ENCODE data around the gene DMD. TPM values are rescaled to one million over a fixed set of nuclear protein-coding genes. Genes with fewer than 3 reads are reported as not detected.

The DMD gene
- total RNA-seq, 2 experiments from 2014 or later, result 0.20 to 0.47 TPM

DNA sequence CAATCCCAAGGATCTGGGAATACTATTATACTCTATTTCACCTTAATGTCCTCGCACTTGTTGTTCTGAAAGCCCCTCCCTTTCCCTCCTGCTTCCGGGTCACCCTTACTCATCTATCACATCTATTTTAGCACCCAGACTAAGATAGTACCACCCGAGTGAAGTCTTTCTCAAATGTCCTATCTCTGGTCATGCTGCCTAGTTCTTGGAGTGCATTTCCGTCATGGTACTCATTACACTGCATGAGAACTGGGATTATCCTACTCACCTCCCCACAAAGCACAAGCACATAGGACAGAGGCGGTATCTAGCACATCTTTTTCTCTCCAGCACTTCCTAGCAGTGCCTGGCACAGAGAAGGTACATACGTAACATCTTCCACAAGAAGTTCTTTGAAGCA, 1195.2 kb downstream of the DMD start:
- no peaks in the 10 kb centered on the region for H3K4me1 ChIP-seq (ENCODE audit: insufficient read depth, low read length)
- no peak overlapping the region for H3K27ac Mint-ChIP-seq
- no peak for DNase-seq
- no peaks in the 10 kb centered on the region for H3K4me1 Mint-ChIP-seq (ENCODE audit: low read depth)
- no peaks in the 10 kb centered on the region for H3K36me3 Mint-ChIP-seq (ENCODE audit: low read depth)
- peaks cover 3% of the 10 kb centered on the region for H3K9me3 Mint-ChIP-seq
- H3K36me3 ChIP-seq (ENCODE audit: insufficient read depth, low read length), result no peaks in the 10 kb centered on the region
- no peak for ATAC-seq (ENCODE audit: poor library complexity)
- no peak overlapping the region for H3K4me3 Mint-ChIP-seq
- TF ChIP-seq, protein P1, sequence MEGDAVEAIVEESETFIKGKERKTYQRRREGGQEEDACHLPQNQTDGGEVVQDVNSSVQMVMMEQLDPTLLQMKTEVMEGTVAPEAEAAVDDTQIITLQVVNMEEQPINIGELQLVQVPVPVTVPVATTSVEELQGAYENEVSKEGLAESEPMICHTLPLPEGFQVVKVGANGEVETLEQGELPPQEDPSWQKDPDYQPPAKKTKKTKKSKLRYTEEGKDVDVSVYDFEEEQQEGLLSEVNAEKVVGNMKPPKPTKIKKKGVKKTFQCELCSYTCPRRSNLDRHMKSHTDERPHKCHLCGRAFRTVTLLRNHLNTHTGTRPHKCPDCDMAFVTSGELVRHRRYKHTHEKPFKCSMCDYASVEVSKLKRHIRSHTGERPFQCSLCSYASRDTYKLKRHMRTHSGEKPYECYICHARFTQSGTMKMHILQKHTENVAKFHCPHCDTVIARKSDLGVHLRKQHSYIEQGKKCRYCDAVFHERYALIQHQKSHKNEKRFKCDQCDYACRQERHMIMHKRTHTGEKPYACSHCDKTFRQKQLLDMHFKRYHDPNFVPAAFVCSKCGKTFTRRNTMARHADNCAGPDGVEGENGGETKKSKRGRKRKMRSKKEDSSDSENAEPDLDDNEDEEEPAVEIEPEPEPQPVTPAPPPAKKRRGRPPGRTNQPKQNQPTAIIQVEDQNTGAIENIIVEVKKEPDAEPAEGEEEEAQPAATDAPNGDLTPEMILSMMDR (IDR thresholded peaks at IDR 0.05), result no peak
- intact Hi-C loops (cut with DNase I, micrococcal nuclease), result no loop called here
- ChIA-PET POLR2A (no interaction called here), CTCF (no interaction called here)
- no peaks in the 10 kb centered on the region for H3K27me3 ChIP-seq (ENCODE audit: control insufficient read depth in 1 of 2, insufficient read depth in 2 of 2, low read length in 2 of 2)
- no peak overlapping the region for H3K4me3 ChIP-seq (ENCODE audit: low read length)
- H3K9me3 ChIP-seq (ENCODE audit: control insufficient read depth in 1 of 2, insufficient read depth in 1 of 2, low read length in 2 of 2), result no peaks in the 10 kb centered on the region
- no peaks in the 10 kb centered on the region for H3K27me3 Mint-ChIP-seq
- H3K27ac ChIP-seq (ENCODE audit: low read depth in 1 of 2, low read length in 2 of 2), result no peak overlapping the region

GRCh38 chrX:32010948-32011347, 1200.4 kb downstream of the DMD start:
- TF ChIP-seq, protein P1 (IDR thresholded peaks at IDR 0.05), result no peak
- Histone ChIP-seq H3K4me1 (ENCODE audit: insufficient read depth, low read length) (no peaks in the 10 kb centered on the region), H3K36me3 (ENCODE audit: insufficient read depth, low read length) (no peaks in the 10 kb centered on the region), H3K4me3 (ENCODE audit: low read length) (no peak overlapping the region), H3K27me3 (ENCODE audit: control insufficient read depth in 1 of 2, insufficient read depth in 2 of 2, low read length in 2 of 2) (no peaks in the 10 kb centered on the region), H3K27ac (ENCODE audit: low read depth in 1 of 2, low read length in 2 of 2) (no peak overlapping the region), H3K9me3 (ENCODE audit: control insufficient read depth in 1 of 2, insufficient read depth in 1 of 2, low read length in 2 of 2) (no peaks in the 10 kb centered on the region)
- CTCF ChIA-PET, result no interaction called here
- Mint-ChIP-seq H3K4me1 (ENCODE audit: low read depth) (no peaks in the 10 kb centered on the region), H3K27ac (no peak overlapping the region), H3K9me3 (no peaks in the 10 kb centered on the region), H3K36me3 (ENCODE audit: low read depth) (no peaks in the 10 kb centered on the region), H3K27me3 (no peaks in the 10 kb centered on the region), H3K4me3 (no peak overlapping the region)
- DNase-seq (no peak), ATAC-seq (ENCODE audit: poor library complexity) (no peak)
- POLR2A ChIA-PET, result no interaction called here
- intact Hi-C loops (cut with DNase I, micrococcal nuclease), result no loop called here

DNA sequence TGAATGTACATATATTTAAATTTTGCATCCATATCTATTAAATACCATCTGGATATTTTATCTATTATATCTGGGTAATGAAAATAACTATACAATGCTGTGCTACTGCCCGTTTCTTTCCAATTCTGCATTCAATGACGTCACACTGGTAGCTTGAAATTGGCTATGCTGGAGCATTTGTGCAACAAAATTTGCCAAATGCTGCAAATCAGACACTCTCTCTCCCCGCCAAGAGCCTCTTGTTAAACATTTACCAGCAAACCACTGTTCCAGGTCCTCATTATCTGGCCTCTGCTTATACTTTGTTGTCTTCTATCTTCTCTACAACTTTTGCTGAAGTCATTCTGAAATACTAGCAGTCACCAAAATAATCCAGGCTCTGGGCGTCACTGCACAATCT, 1201.1 kb downstream of the DMD start:
- H3K9me3 ChIP-seq (ENCODE audit: control insufficient read depth in 1 of 2, insufficient read depth in 1 of 2, low read length in 2 of 2), result no peaks in the 10 kb centered on the region
- no peaks in the 10 kb centered on the region for H3K36me3 ChIP-seq (ENCODE audit: insufficient read depth, low read length)
- ATAC-seq (ENCODE audit: poor library complexity) (no peak), DNase-seq (no peak)
- ChIA-PET POLR2A (no interaction called here), CTCF (no interaction called here)
- H3K27ac Mint-ChIP-seq, result no peak overlapping the region
- no peaks in the 10 kb centered on the region for H3K36me3 Mint-ChIP-seq (ENCODE audit: low read depth)
- intact Hi-C loops (cut with DNase I, micrococcal nuclease), result no loop called here
- no peaks in the 10 kb centered on the region for H3K4me1 Mint-ChIP-seq (ENCODE audit: low read depth)
- no peak overlapping the region for H3K27ac ChIP-seq (ENCODE audit: low read depth in 1 of 2, low read length in 2 of 2)
- no peak overlapping the region for H3K4me3 ChIP-seq (ENCODE audit: low read length)
- TF ChIP-seq, protein P1 (IDR thresholded peaks at IDR 0.05), result no peak
- H3K27me3 ChIP-seq (ENCODE audit: control insufficient read depth in 1 of 2, insufficient read depth in 2 of 2, low read length in 2 of 2), result no peaks in the 10 kb centered on the region
- no peaks in the 10 kb centered on the region for H3K27me3 Mint-ChIP-seq
- no peak overlapping the region for H3K4me3 Mint-ChIP-seq
- H3K4me1 ChIP-seq (ENCODE audit: insufficient read depth, low read length), result no peaks in the 10 kb centered on the region
- no peaks in the 10 kb centered on the region for H3K9me3 Mint-ChIP-seq

Data from CD4-positive, alpha-beta T cell (primary cell).